OCI-LY1 (cell line): ENCODE results near the gene EML6.

Experiments
- CTCF ChIP-seq: fragments of 200-600 bp; sonication (generic), shearing (Covaris generic); IDR thresholded peaks from 2 replicates; pipeline ENCODE4 v1.5.1; 2017; ENCODE audit warnings: mild to moderate bottlenecking, antibody characterized with exemption, low read length, moderate library complexity, mixed read lengths
- EZH2 ChIP-seq: fragments of 200-600 bp; sonication (generic), shearing (Covaris generic); IDR thresholded peaks from 2 replicates; pipeline ENCODE4 v1.8.0; 2017; ENCODE audit warnings: borderline replicate concordance, mixed run types, mild to moderate bottlenecking, antibody characterized with exemption, low read length, moderate library complexity, mixed read lengths

GRCh38 chr2:54720563-54720962 is 2.9 kb upstream of the EML6 start:
- TF ChIP-seq CTCF (no peak), EZH2 (no peak)
